OCI-M2 (cell line): Measurements from ENCODE around the gene OGDH.
"Not testable (repeated sequence)": the region's sequence is repeated elsewhere in the genome, so short reads cannot be mapped to it uniquely, and the experiment has no call there.

Experiments used
- DNase-seq: peaks from one replicate; lab custom pipeline; 2025; ENCODE audit not compliant: unreplicated experiment; lab: John Stamatoyannopoulos, UW

Gene OGDH

DNA sequence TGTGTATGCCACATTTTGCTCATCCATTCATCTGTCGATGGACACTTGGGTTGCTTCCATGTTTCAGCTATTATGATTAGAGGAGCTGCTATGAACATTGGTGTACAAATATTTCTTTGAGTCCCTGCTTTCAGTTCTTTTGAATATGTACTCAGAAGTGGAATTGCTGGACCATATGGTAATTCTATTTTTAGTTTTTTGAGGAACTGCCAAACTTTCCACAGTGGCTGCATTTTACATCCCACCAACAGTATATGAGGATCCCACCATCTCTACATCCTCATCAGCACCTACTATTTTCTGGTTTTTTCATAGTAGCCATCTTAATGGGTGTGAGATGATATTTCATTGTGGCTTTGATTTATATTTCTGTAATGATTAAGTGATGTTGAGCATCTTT is 97.5 kb downstream of the OGDH start:
- no peak for DNase-seq

DNA sequence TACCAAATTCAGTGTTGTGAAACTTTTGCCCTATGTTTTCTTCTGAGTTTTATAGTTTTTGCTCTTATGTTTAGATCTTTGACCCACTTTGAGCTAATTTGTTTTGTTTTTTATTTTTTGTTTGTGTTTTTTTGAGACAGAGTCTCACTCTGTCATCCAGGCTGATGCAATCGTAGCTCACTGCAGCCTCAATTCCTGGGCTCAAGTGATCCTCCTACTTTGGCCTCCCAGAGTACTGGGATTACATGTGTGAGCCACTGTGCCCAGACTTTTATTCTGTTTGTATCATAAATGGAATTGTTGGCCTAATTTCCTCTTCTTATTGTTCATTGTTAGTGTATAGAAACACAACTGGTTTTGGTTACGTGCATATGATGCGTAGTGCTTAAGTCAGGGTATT is 99.0 kb downstream of the OGDH start:
- no peak for DNase-seq

DNA sequence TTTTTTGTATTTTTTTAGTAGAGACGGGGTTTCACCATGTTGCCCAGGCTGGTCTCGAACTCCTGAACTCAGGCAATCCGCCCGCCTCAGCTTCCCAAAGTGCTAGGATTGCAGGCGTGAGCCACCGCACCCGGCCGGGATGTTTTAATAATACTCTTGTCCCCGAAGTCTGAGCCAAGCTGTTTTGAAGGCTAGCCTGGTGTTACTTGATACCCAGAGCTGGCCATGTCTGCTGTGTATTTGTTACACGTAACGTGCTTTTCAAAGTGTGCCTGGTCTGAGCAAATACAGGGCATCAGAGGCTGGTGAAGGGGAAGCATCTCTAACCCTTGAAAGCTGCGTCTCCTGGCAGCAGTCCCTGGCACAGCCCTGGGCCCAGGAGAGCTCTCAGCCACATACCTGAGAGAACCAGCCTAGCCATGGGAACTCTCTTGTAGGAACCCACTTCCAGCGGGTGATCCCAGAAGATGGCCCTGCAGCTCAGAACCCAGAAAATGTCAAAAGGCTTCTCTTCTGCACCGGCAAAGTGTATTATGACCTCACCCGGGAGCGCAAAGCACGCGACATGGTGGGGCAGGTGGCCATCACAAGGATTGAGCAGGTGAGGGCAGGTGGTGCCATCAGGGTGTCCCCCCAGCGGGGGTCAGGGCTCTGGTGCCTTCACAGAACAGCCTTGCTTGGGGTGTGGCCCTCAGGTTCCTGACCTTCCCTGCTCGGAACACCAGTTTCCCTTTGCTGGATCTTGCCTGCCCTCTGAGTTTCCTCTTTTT is 100.5 kb downstream of the OGDH start:
- DNase-seq, result no peak

DNA sequence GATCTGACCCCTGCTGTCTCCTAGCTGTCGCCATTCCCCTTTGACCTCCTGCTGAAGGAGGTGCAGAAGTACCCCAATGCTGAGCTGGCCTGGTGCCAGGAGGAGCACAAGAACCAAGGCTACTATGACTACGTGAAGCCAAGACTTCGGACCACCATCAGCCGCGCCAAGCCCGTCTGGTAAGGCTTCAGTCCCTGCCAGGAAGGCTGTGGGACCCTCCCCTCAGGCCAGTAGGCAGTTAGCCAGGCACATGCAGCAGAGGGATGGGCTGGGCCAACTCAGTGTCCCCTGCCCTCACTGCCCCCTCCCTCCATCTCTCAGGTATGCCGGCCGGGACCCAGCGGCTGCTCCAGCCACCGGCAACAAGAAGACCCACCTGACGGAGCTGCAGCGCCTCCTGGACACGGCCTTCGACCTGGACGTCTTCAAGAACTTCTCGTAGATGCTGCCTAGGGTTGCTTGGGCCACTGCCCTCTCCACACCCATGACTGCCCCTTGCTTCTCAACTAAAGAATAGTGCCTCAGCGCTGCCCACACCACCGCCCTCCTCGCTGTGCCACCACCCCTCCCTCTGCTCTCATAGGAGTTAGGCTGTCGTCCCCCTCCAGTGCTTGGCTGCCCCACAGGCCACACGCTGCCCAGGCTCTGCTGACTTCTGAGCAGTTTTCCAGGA is 101.3 kb downstream of the OGDH start:
- DNase-seq, result no peak

DNA sequence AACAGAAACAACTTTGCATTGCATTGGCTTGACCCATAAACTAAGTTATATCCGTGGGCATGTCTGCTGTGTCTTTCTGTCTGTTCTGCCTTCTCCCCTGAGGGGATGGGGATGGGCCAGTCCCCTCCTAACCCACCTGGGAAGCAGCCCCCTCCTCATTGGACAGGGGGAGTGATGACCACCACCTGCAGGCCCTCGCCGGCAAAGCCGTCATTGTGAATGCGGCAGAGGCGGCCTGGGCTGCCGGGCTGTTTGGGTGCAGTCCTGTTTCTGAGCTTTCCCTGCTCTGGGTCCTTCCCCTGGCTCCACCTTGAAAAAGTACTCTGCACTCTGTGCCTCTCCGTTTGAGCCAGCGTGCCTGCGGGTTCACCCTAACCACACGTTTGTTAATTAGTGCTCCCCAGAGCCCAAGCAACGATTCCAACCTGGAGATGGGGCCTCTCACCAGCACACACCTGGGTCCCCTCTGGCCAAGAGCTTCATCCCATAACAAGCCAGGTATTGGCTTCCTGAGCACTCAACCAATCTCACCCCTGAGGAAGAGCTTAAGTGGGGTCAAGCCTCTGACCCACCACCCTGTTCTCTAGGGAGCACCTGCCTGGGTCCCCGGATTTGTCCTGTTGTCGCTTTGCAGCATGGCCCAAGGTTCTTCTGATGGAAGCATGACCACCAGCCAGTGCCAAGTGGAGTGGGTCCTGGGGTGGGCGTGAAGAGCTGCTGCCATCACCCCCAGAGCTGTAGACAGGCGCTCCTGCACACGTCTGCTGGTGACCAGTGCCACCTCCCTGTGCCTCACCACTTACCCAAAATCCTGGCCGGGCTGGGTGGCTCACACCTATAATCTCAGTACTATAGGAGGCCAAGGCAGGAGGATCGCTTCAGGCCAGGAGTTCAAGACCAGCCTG is 102.8 kb downstream of the OGDH start:
- no peak for DNase-seq

DNA sequence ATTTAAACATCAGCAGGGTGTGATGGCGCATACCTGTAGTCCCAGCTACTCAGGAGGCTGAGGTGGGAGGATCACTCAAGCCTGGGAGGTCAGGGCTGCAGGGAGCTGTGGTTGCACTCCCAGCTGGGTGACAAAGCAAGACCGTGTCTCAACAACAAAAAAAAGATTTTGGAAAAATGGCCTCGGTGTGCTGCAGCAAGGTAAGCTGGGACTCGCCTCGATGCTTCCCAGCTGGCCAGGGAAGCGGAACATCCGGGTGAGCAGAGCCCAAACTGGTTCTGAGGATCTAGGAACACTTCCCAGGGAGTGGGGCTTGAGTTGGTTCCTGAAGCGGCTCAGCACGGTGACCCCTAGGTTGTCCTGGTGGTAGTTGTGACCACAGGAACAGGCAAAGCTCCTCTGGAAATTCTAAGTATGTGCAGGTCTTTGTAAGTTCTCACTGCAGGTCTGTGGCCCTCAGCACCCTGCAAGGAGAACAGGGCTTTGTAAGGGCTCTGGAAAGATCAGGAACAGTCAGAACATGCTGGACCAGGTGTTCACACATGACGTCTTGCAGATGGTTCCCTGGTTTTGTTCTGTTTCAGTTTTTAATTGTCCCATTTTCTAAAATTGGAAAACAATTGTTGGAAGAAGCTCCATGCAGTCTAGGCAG is 103.6 kb downstream of the OGDH start:
- DNase-seq, result no peak

DNA sequence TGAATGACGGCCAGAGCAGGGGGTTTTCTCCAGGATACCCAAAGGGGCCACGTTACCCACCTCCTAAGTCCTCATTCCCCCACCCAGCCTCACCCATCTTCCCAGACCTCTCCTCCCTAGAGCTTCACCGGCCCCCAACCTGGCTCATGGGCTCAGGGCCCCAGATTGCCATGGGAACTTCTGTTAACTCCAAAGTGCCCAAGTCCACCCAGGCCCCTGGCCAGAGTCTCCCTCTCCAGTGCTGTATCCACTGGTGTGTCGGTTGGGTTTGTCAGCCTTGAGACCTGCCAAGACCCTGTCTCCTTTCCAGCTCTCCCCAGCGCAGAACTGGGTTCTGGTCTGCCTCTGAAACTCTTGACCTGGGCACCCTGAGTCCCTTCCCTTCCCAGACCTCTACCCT is 105.1 kb downstream of the OGDH start:
- no peak for DNase-seq

DNA sequence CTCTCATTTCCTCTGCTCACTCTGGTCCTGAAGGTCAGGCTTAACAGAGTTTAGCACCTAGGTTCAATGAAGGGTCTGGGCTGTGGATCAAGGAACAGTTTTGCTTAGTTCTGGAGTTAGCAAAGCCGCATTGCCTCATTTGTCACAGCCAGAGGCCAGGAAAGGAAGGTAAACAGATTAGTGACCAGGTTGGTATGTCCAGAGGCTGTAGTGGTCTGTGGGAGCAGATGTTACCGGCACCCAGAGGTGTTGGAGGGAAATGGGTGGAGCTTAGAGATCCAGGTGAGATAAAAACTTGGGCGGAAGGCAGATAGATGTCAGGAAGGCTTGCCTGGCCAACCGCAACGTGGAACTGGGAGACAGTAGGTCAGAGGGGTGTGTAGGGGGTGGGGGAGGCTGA is 105.6 kb downstream of the OGDH start:
- DNase-seq, result no peak

DNA sequence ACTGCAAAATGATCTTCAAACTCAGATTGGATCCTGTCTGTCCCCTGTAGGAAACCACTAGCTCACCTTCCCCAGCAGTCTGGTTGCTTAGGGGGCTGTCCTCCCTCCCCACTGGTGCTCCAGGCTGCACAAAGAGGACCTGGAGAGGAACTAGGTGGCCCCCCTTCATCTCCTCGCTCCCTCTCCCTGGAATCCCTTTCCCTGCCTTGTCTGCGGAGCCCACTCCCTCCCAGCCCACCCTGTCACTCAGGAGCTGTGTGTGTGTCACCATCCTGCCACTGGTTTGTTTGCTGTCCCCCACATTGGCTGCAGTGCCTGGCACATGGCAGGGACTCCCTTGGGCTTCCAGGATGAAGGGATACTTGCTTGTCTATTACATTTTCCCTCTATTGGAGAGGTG is 106.7 kb downstream of the OGDH start:
- no peak for DNase-seq

DNA sequence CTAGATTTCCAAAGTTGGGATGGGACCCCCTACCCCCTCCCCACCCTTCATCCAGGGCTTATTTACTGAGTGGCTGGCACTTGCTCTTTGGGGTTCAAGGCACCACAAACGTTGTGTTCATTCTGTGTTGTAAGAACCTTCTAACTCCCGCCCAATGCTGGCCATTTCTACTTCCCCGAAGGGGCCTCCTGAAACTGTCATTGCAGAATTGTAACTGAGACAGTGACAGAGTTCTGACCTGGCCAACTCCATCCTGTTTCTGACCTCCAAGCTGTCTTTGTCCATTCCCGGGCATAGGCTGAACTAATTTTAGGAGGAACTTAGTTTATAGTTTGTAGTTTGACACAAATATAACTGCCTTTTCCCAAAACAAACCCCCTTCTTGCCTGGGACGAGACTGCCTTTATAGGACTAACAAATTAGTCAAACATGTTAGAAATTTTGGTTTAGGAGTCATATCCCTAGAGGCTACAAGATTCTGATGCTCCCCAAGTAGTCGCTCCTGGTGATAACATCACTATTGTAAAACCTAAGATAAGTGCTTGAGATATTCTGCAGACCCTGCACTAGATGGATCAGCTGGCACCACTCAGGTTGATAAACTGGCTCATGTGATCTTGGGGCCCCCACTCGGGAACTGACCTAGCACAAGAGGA is 107.4 kb downstream of the OGDH start:
- no peak for DNase-seq

DNA sequence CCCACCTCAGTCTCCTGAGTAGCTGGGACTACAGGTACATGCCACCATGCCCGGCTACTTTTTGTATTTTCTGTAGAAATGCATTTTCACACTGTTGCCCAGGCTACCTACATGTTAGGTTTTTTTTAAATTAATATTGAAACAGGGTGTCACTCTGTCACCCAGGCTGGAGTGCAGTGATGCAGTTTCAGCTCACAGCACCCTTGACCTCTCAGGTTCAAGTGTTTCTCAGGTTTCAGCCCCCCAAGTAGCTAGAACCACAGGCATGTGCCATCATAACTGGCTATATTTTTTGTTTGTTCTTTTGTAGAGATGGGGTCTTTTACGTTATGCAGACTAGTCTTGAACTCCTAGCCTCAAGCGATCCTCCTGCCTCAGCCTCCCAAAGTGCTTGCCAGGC is 109.8 kb downstream of the OGDH start:
- DNase-seq, result no peak

DNA sequence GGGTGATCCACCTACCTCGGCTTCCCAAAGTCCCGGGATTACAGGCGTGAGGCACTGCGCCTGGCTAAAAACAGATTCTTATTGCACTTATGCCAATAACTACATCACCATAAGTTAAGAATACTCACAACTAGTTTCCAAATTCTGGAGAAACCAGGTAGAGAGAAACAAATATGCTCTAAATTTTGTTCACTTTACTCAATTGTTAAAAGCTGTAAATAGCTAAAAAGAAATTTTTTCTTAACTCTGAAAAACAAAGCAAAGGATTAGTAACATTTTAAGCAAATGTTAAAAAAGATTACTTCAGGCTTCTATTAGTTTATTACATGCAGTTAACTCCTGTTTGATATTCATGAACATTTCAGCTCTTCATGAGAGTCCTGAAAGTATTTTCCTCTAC is 113.9 kb downstream of the OGDH start:
- DNase-seq, result no peak

DNA sequence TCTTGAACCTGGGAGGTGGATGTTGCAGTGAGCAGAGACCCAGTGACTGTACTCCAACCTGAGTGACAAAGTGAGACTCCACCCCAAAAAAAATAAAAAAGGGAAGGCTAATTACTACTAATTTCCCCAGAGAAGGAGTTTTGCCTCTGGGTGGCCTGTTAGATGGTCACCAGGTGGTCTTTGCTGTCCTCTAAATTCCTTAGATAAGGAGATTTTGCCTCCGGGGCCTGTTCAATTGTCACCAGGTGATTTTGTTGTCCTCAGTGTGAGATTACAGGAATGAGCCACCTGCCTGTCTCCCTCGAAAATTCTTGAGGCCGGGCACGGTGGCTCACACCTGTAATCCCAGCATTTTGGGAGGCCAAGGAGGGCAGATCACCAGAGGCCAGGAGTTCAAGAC is 117.8 kb downstream of the OGDH start:
- DNase-seq, result no peak

DNA sequence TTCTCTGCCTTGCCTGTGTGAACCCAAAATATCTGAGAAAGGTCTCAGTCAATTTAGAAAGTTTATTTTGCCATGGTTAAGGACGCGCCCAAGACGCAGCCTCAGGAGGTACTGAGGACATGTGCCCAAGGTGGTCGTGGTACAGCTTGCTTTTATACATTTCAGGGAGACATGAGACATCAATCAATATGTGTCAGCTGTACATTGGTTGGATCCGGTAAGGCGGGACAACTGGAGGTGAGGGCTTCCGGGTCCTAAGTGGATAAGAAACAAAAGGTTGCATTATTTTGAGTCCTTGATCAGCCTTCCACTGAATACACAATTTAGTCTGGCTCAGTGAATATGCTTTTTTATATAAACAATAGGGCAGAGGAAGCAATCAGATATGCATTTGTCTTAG is 119.8 kb downstream of the OGDH start:
- not testable (repeated sequence) for DNase-seq

DNA sequence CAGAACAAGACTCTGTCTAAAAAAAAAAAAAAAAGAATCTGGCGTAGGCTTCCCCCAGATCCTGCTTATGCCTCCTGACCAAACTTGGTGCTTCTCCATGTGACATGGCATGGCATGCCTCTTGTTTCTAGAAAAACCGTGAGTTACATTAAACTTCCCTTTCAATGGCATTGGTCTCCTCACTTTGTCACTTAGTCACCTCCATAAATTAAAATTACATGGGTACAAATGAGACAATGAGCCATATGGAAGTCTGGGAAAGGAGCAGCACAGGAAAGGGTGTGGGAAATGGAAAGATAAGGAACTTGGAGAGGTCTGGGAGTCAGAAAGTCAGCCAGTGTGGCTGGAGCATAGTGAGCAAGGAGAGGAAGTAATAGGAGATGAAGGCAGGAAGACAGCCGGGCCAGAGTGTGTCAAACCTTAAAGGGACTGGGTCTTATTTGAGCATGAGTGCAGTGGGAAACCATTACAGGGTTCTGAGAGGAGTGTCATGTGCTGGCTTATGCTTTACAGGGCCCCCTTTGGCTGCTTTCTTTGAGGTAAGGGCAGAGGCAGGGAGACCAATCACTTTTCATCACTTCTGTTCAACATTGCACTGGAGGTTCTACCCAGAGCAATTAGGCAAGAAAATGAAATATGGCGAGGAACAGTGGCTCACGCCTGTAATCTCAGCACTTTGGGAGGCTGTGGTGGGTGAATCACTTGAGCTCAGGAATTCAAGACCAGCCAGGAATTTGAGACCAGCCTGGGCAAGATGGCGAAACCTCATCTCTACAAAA is 120.9 kb downstream of the OGDH start:
- no peak for DNase-seq

DNA sequence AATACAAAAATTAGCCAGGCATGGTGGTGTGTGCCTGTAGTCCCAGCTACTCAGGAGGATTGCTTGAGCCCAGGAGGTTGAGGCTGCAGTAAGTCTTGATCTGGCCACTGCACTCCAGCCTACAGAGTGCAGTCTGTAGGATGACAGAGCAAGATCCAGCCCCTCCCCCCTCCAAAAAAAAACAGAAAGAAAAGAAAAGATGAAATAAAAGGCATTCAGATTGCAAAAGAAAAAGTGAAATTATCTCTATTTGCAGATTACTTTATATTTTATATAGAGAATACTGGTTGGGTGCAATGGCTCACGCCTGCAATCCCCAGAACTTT is 121.5 kb downstream of the OGDH start:
- DNase-seq, result no peak

DNA sequence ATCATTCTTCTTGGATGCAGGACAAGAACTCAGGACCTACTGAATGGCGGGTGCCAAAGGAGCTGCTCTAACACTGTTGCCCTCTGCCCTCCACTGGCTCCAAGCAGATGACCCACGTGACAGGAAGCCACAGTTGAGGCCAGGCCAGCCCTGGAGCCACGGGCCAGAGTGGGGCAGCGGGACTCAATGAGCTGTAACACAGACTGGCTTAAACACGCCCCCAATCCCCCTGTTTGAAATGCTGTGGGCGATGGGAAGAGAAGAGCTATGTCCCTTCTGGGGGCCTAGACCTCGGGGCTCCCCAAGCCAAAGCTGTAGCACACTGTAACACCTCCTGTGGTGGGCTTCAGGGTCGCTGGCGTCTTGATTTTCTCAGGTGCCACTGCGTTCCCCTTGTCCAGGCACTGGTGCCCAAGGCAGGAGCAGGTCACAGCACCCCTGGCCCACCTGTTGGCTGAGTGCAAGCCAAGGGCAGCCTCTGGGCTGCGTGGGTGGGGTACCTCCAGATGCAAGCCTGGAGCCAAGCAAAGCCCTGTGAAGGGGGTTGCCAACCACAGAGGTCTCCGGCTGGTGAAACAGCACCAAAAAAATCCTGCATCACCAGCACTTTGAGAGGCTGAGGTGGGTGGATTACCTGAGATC is 123.6 kb downstream of the OGDH start:
- no peak for DNase-seq

DNA sequence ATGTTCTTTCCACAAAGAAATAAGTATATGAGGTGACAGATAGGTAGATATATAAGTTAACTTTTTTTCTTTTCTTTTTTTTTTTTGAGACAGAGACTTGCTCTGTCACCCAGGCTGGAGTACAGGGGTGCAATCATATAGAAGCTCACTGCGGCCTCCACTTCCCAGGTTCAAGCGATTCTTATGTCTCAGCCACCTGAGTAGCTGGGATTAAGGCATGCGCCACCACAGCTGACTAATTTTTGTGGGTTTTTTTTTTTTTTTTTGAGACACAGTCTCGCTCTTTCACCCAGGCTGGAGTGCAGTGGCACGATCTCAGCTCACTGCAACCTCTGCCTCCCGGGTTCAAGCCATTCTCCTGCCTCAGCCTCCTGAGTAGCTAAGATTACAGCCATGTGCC is 126.5 kb downstream of the OGDH start:
- DNase-seq, result not testable (repeated sequence)

DNA sequence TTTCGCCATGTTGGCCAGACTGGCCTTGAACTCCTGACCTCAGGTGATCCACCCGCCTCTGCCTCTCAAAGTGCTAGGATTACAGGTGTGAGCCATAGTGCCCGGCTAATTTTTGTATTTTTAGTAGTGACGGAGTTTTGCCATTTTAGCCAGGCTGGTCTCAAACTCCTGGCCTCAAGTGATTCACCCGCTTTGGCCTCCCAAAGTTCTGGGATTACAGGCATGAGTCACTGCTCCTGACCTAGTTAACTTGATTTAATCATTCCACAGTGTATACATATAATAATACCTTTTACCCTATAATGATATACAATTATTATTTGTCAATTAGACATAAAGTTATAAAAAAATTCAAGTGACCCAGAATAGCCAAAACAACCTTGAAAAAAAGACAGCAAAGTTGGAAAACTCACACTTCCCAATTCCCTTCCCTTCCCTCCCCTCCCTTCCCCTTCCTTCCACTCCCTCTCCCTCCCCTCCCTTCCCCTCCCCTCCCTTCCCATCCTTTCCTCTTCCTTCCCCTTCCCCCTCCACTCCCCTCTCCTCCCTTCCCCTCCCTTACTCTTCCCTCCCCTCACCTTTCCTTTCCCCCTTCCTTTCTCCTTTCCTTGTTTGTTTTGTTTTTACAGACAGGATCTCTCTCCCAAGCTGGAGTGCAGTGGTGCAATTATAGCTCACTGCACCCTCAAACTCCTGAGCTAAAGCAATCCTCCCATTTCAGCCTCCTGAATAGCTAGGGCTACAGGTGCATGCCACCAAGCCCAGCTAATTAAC is 127.5 kb downstream of the OGDH start:
- DNase-seq, result no peak
